Erythroblast (primary cell): ENCODE data around the gene DHRS9.

Experiments
- DNase-seq, 2 experiments: peaks; one replicate each; lab custom pipeline; 2025; lab: John Stamatoyannopoulos, UW
- GATA1 ChIP-seq: IDR thresholded peaks from 2 replicates; pipeline ENCODE4 v1.6.1; 2011; ENCODE audit warnings: low read depth, mild to moderate bottlenecking, control low read depth, low read length, moderate library complexity
- POLR2A ChIP-seq: IDR thresholded peaks from 2 replicates; pipeline ENCODE4 v1.6.1; 2011; ENCODE audit warnings: mild to moderate bottlenecking, low read length

Gene DHRS9

DNA sequence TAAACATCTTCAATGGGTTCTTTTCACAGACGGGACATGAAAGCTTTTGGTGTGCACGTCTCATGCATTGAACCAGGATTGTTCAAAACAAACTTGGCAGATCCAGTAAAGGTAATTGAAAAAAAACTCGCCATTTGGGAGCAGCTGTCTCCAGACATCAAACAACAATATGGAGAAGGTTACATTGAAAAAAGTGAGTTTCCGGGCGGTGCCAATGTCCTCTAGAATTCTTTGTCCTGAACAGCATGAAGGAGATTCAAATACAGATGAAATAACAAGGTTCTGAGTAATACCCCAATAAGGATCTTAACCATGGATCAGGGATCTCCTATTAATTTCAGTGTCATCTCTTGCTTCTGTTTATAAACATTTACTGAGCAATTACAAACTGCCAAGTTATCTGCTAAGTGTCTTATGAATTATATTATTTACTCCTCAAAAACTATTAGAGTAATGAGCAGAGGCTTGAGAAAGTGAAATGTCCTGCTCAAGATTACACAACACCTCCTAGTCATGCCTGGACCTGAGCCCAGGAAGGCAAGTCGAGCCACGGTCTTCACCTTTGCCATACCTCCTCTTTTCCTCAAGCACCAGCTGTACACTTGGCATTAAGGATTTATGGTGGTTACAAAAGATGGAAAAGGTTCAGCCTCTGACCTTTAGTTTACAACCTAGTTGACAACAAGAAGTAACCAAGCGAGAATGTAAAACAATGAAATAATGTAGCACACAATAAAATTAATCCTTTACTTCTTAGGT, 22.6 kb downstream of the DHRS9 start:
- DNase-seq, result no peak

DNA sequence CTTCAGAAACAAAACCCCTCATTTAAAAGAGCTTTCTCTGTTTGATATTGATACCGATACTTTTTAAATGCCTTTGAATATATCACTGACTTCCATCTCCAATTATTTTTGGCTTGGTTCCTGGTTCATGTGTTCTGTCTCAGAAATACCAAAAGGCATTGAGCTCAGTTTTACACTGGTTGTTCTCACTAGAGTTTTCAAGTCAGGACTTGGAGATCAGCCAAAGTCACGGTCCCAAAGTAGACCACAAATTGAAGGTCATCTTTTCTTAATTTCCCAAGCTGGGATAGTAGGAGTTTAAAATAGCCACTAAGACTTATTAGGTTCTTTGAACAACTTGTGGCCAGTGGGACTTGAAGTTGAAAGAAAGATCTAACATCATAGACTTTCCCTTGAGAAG, 24.2 kb downstream of the DHRS9 start:
- TF ChIP-seq GATA1, result no peak
- TF ChIP-seq POLR2A, result no peak
- no peak for DNase-seq

More for the DNA sequence above, 22.6 kb downstream of the DHRS9 start:
- TF ChIP-seq GATA1, result no peak
- no peak for TF ChIP-seq POLR2A

- TF ChIP-seq GATA1 (no peak), POLR2A (no peak)
- DNase-seq, result no peak
Measured at GRCh38 chr2:169094676-169095075, 25.3 kb downstream of the DHRS9 start.

GRCh38 chr2:169095621-169096105, 26.3 kb downstream of the DHRS9 start:
- peak; percentile 5 to 20 for DNase-seq
- TF ChIP-seq GATA1, result no peak

GRCh38 chr2:169104848-169105247, 35.5 kb downstream of the DHRS9 start:
- DNase-seq, result no peak
- TF ChIP-seq GATA1, result no peak
- no peak for TF ChIP-seq POLR2A

DNA sequence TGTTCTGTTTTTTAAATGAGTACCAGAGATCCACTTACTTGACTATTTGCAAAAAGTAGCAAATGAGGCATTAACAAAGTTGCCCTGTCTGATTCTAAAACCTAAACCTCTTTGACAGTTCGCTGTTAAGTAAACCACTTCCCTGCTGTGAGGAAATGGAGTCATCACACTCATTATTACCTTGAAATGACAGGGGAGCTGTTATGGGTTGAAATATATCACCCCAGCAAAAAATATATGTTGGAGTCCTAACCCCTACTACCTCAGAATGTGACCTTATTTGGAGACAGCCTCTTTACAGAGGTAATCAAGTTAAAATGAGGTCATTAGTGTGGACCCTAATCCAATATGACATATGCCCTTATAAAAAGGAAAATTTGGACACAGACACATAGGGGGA, 36.1 kb downstream of the DHRS9 start:
- TF ChIP-seq GATA1 (no peak), POLR2A (no peak)
- DNase-seq, result peak in 1 of 2 experiments; percentile 16

DNA sequence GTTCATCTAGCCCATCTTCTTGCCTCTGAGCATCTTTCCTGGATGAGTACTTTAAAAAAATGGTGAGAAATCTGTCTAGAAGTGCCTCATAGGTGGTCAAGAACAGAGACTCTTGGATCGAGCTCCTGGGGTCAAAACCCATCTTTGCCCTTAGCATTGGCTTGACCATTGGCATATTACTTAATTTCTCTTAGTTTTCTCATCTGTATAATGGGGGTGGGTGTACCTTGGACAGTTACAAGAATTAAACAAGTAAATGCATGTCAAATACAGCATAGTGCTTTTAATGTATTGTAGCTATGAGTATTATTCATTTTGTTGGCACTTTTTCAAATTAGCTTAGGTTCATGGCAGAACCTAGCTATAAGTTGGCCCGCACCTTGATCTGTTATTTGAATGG, 36.8 kb downstream of the DHRS9 start:
- TF ChIP-seq POLR2A (no peak), GATA1 (no peak)
- DNase-seq, result no peak

GRCh38 chr2:169106563-169107545, 37.5 kb downstream of the DHRS9 start:
- TF ChIP-seq GATA1 (no peak), POLR2A (no peak)

GRCh38 chr2:169107645-169108044, 38.3 kb downstream of the DHRS9 start:
- no peak for DNase-seq
- TF ChIP-seq GATA1, result no peak
- no peak for TF ChIP-seq POLR2A

More at GRCh38 chr2:169106563-169107545, 37.5 kb downstream of the DHRS9 start:
- DNase-seq, result peak; percentile 5 to 21

DNA sequence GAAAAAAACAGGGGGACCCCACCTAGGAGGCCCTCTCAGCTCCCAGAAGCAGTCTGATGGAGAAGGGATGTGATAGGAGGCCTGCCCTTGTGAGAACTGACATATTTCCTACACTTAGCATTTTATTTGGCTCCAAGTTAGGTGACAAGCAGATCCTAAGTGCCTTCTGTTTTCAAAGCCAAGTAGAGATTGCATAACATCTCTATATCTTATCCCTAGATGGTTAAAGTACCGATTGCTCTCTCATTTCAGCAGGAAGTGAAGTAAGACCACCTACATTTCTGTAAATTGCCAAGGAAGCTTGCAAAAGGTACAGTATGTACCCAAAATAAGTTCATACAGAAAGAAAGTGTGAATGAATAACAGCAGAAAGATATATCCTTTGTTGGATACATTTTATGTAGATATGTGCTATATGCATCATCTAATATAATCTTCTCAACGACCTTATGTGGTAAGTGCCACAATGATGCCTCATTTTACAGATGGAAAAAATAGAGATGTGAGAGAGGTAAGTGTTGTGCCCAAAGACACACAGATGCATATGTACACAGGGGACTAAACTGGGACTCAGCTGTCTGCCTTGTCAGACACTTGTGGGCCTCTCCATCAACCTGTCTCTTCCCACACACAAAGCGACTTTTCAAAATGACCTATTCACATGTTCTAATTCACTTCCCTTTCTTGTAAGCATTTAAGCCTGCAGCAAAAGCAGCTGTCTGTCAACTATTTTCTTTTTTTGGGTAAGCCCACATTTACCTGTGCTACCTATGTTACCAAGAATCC, 38.9 kb downstream of the DHRS9 start:
- no peak for TF ChIP-seq GATA1
- no peak for TF ChIP-seq POLR2A
- DNase-seq, result no peak

DNA sequence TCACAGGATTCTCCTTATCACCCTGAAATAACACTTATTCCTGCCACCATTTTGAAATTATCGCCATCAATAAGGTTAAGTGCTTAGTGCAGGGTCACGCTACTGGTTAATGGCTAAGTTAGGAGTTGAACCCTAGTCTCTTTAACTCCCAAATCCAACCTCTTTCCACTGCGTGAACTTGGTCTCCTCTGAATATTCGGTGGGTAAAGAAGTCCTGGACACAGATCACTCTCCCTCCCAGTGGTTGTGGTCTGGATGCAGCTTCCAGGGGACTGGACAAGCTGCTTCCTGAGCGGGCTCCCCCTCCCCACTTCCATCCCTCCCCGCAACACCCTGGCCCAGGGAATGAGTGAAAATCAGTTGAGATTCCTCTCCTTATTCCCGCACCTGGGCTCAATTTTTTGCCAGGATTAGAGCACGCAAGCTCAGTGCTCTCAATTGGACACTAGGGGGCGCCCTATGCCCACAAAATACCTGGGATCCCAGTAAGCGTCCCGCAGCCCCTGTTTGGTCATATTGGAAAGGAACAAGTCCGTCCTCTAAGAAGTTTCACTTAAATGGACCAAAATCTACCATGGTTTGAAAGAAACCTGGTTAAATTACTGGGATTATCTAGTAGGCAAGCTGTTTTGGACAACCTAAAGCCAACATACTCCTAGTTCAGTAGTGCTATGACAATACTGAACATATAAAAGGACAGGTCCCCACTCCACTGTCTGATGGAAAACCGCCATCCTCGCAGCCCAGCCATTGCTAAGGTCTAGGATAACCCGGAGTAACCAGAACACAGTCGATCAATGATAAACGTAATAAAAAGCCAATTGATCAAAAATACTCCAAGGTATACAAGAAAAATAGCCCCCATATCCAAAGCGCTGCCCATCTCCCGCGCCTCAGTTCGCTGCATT, 40.4 kb downstream of the DHRS9 start:
- peak; percentile 83 to 90 for DNase-seq
- TF ChIP-seq POLR2A, result no peak
- TF ChIP-seq GATA1, result no peak

DNA sequence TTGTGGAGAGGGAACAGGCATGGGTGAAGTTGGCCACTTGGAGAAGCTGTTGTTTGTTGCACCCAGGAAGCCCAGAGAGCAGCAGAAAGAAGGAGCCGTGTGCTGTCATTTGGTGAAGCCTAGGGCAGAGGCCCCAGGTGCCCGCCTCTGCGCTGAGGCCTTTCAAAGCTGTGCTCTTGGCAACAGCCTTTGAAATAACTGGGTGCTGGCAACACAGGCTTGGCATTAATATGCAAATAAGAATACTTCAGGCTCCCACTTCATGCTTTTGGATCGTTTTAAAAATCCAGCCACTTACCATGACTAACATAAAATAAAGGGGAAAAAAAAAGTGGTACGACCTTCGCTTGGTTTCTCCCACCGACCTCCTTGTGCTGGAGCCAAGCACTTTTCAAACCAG, 41.1 kb downstream of the DHRS9 start:
- DNase-seq, result no peak
- no peak for TF ChIP-seq POLR2A
- no peak for TF ChIP-seq GATA1

GRCh38 chr2:169110916-169111315, 41.6 kb downstream of the DHRS9 start:
- TF ChIP-seq POLR2A (no peak), GATA1 (no peak)

More at GRCh38 chr2:169110916-169111315, 41.6 kb downstream of the DHRS9 start:
- DNase-seq, result no peak
